GM12875 (cell line): ENCODE measurements around the gene BTBD16.

ENCODE experiments used
- H3K4me3 ChIP-seq: one replicate; pipeline ENCODE4 v1.5.1; 2011; ENCODE audit warnings: low read depth, low read length, control low read depth
- TF ChIP-seq, protein P1 (sequence below): IDR thresholded peaks from 2 replicates; pipeline ENCODE4 v1.5.1; 2011; ENCODE audit warnings: low read depth, mild to moderate bottlenecking, control low read depth, inconsistent platforms, low read length, moderate library complexity, borderline replicate concordance; ENCODE audit not compliant: insufficient read depth

Gene BTBD16

DNA sequence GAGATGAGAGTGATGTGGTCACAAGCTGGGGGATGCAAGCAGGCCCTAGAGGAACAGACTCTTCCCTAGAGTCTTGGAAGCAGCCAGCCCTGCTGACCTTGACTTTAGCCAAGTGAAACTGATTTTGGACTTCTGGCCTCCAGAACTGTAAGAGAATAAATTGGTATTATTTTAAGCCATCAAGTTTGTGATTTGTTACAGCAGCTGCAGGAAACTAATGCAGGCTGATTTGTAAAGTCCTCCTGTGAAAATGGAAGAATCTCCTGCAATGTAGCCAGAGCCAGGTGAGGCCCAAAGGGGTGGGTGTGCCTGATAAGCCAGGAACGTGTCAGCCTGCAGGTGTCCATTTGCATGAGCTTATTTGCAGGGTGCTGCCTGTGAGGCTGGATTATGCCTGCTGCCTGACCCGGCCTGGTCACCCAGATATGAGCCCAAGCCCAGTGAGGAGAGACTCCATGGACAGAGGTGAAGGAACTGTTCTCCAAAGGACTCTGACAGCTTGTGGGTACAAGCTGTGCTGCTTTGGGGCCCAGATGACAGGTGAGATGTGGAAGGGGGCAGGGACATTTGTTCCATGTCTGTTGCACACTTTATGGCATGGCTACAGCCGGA is 78.8 kb downstream of the BTBD16 start:
- no peak overlapping the region for H3K4me3 ChIP-seq
- TF ChIP-seq, protein P1, sequence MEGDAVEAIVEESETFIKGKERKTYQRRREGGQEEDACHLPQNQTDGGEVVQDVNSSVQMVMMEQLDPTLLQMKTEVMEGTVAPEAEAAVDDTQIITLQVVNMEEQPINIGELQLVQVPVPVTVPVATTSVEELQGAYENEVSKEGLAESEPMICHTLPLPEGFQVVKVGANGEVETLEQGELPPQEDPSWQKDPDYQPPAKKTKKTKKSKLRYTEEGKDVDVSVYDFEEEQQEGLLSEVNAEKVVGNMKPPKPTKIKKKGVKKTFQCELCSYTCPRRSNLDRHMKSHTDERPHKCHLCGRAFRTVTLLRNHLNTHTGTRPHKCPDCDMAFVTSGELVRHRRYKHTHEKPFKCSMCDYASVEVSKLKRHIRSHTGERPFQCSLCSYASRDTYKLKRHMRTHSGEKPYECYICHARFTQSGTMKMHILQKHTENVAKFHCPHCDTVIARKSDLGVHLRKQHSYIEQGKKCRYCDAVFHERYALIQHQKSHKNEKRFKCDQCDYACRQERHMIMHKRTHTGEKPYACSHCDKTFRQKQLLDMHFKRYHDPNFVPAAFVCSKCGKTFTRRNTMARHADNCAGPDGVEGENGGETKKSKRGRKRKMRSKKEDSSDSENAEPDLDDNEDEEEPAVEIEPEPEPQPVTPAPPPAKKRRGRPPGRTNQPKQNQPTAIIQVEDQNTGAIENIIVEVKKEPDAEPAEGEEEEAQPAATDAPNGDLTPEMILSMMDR, result no peak

DNA sequence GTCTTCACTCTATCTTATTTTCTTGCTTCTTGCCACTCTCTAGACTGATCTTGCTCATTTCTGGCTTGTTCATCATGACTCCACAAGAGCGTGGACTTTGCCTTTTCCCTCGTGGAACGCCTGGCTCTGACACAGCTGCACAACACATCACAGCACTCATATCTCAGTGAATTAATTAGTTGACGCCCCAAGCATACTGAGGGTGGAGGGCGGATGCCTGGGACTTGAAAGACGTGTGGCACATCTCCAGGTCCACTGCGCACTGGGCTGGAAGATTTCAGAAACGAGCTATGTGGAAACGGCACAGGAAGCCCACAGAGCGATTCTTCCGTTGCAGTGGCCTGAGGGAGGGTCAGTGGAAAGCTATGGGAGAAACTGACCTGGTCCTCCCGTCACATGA is 79.8 kb downstream of the BTBD16 start:
- TF ChIP-seq, protein P1, result no peak
- H3K4me3 ChIP-seq, result no peak overlapping the region

DNA sequence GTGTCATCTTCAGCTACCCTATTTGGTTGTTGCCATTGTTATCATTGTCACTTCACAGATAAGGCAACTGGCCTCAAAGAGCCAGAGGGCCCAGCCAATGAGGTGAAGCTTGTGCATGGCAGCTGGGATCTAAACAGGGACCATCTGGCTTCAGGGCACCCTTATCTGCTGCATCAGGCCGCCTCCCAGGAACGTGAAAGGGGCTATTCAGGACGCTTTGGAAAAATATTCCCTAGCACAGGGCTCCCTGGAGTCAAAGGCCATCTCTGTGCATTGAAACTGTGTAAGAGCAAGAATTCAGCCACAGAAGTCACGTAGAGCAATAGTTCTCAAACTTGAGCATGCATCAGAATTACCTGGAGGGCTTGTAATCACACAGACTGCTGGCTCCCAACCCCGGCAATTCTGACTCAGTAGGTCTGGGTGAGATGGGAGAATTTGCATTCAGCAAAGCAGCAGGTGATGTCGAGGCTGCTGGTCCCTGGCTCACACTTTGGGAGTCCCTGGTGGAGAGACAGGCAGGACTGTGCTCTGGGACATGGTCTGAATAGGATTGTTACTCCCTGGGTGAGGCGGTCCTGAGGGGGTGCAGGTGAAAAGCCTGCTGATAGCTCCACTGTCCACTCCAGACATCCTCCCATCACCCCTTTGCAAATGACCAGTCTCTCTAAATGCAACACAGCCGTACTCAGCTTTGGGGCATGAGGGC is 81.9 kb downstream of the BTBD16 start:
- TF ChIP-seq, protein P1, result no peak
- no peak overlapping the region for H3K4me3 ChIP-seq

DNA sequence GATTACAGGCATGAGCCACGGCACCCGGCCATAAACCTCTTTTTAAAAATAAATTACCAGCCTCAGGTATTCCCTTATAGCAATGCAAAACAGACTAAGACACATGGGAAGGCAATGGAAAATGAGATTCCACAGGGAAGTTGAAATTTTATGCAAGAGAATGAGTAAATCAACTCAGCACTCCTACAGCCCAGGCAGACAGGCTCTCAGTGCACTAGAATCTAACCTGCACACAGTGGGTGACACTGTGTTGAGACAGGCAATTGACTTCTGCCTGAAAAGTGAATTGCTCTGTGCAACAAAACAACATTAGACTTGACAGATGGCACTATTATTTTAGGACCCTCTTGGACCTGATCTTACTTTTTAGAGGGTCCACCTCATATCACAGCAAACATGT is 83.3 kb downstream of the BTBD16 start:
- TF ChIP-seq, protein P1, result no peak

DNA sequence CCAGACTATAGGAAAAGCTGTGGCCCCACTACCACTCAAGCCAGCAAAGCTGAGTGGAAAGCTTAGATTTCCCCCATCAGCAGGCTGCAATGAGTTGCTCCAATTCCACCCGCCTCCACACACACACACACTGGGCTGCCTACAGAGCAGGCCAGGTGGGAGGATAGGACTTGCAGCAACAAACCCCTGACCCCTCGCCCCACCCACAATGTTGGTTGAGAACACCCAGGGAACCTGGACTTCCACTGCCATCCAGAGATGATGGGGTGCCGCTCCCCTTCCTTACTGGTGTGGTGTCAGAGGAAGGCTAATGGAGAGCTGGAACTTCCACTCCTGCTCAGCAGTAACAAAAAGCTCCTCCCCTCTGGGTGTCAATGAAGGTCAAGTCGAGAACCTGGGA is 86.6 kb downstream of the BTBD16 start:
- TF ChIP-seq, protein P1, result no peak
- no peak overlapping the region for H3K4me3 ChIP-seq

More for the DNA sequence above, 83.3 kb downstream of the BTBD16 start:
- no peak overlapping the region for H3K4me3 ChIP-seq

DNA sequence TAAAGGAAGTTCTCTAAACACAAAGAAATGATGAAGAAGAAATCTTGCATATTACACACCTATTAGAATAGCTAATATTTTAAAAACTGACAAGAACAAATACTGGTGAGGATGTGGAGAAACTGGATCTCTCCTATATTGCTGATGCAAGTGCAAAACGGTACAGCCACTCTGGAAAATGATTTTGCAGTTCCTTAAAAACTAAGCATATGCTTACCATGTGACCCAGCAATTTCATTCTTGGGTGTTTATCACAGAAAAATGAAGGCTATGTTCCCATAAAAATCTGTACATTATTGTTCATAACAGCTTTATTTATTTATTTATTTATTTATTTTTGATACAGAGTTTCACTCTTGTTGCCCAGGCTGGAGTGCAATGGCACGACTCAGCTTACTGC is 88.5 kb downstream of the BTBD16 start:
- no peak overlapping the region for H3K4me3 ChIP-seq
- TF ChIP-seq, protein P1, result no peak

DNA sequence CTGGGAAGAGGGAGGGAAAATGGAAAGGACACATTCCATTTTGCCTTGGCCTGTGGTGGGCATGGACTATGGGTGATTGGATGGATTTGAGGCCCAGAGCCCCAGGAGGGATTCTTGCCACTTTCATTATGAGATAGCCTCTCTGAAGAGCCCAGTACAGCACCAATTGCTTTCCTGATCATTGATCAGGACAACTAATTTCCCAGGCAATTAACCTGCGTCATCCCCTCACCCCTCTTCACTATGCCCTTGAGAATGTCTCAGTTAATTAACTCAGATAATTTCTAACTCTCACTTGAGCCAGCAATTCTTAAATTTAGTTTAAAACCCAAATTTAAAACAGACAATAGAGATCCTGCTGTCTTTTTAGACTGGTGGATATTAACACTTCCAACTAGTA is 90.0 kb downstream of the BTBD16 start:
- TF ChIP-seq, protein P1, result no peak
- H3K4me3 ChIP-seq, result no peak overlapping the region
